ENCODE results near the gene TSPAN11. TPM values are rescaled to one million over a fixed set of nuclear protein-coding genes. Genes with fewer than 3 reads are reported as not detected.

Gene TSPAN11
- total and polyA plus RNA-seq, 9 donors: 0.33 to 2.8 (median 1.5) TPM

GRCh38 chr12:30990776-30991175 is 64.2 kb downstream of the TSPAN11 start:
- Histone ChIP-seq H3K27me3 (no peaks in the 10 kb centered on the region), H3K4me1 (ENCODE audit: insufficient read depth) (no peaks in the 10 kb centered on the region), H3K27ac (no peak overlapping the region), H3K4me3 (no peak overlapping the region), H3K9me3 (no peaks in the 10 kb centered on the region), H3K36me3 (no peaks in the 10 kb centered on the region)
- WGBS, 3 donors: 81 to 83% (median 82%) methylated on average over 3 of the region's 3 CpGs
- DNase-seq: no peak
- TF ChIP-seq POLR2A (IDR thresholded peaks at IDR 0.05) (no peak), CTCF (IDR thresholded peaks at IDR 0.05) (no peak), EP300 (IDR thresholded peaks at IDR 0.05) (no peak)
- intact Hi-C loops (cut with DNase I): no loop called here

- no peaks in the 10 kb centered on the region for H3K9me3 ChIP-seq
- no peak for TF ChIP-seq EP300 (IDR thresholded peaks at IDR 0.05)
- no peak for TF ChIP-seq CTCF (IDR thresholded peaks at IDR 0.05)
- no peak for TF ChIP-seq POLR2A (IDR thresholded peaks at IDR 0.05)
These were observed 64.9 kb downstream of the TSPAN11 start for GRCh38 chr12:30991466-30991865.

GRCh38 chr12:30992381-30992780 is 65.8 kb downstream of the TSPAN11 start:
- WGBS, 3 donors: 89 to 96% (median 95%) methylated on average over 4 of the region's 4 CpGs
- Histone ChIP-seq H3K27ac (no peak overlapping the region), H3K4me1 (ENCODE audit: insufficient read depth) (no peaks in the 10 kb centered on the region), H3K36me3 (no peaks in the 10 kb centered on the region), H3K9me3 (no peaks in the 10 kb centered on the region), H3K4me3 (no peak overlapping the region), H3K27me3 (no peaks in the 10 kb centered on the region)
- TF ChIP-seq EP300 (IDR thresholded peaks at IDR 0.05) (no peak), POLR2A (IDR thresholded peaks at IDR 0.05) (no peak), CTCF (IDR thresholded peaks at IDR 0.05) (no peak)
- DNase-seq: no peak
- intact Hi-C loops (cut with DNase I): no loop called here

More at GRCh38 chr12:30991466-30991865, 64.9 kb downstream of the TSPAN11 start:
- Histone ChIP-seq H3K36me3 (no peaks in the 10 kb centered on the region), H3K4me1 (ENCODE audit: insufficient read depth) (no peaks in the 10 kb centered on the region), H3K4me3 (no peak overlapping the region), H3K27me3 (no peaks in the 10 kb centered on the region), H3K27ac (no peak overlapping the region)
- intact Hi-C loops (cut with DNase I): no loop called here
- WGBS, 3 donors: 89 to 91% (median 90%) methylated on average over 4 of the region's 4 CpGs
- DNase-seq: no peak

GRCh38 chr12:30993766-30994165 is 67.2 kb downstream of the TSPAN11 start:
- H3K36me3 ChIP-seq: no peaks in the 10 kb centered on the region
- intact Hi-C loops (cut with DNase I): no loop called here
- no peaks in the 10 kb centered on the region for H3K4me1 ChIP-seq (ENCODE audit: insufficient read depth)
- DNase-seq: no peak
- no peak overlapping the region for H3K27ac ChIP-seq
- WGBS, 3 donors: 84 to 91% (median 86%) methylated on average over 4 of the region's 4 CpGs
- no peak for TF ChIP-seq CTCF (IDR thresholded peaks at IDR 0.05)
- TF ChIP-seq POLR2A (IDR thresholded peaks at IDR 0.05): no peak
- TF ChIP-seq EP300 (IDR thresholded peaks at IDR 0.05): no peak
- no peaks in the 10 kb centered on the region for H3K9me3 ChIP-seq
- H3K27me3 ChIP-seq: no peaks in the 10 kb centered on the region
- H3K4me3 ChIP-seq: no peak overlapping the region

Data from ovary (tissue), 9 donors.